ENCODE results near the gene OR8K3.

Gene OR8K3

DNA sequence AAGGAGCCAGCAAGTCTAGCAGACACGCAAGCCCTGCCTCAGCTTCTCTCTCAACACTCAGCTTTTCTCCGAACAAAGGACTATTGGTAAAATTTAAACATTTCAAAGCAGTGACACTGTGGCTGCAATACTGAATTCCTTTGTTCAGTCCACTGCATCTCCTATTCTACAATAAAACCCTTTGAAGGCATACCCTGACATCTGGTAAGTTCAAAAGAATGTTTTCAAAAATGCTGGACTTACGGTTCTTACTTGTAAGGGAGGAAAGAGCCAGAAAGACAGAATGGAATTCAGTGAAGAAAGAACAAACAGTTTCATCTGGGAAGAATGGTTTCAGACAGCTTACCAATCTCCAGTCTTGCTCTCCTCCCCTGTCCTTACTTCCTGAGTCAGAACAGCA is 18.2 kb downstream of the OR8K3 start:
- TF ChIP-seq ZNF274 (IDR thresholded peaks at IDR 0.05; ENCODE audit: low read depth, low read length) (no peak), SUZ12 (IDR thresholded peaks at IDR 0.05; ENCODE audit: extremely low read depth, insufficient read depth, insufficient read length) (no peak), YY1 (IDR thresholded peaks at IDR 0.05; ENCODE audit: insufficient read depth, insufficient read length) (no peak)
- peaks cover 3% of the 10 kb centered on the region for H3K4me1 ChIP-seq (ENCODE audit: insufficient read depth, insufficient read length)
- H3K9me3 ChIP-seq (ENCODE audit: insufficient read depth, low read length): peaks cover 25% of the 10 kb centered on the region

DNA sequence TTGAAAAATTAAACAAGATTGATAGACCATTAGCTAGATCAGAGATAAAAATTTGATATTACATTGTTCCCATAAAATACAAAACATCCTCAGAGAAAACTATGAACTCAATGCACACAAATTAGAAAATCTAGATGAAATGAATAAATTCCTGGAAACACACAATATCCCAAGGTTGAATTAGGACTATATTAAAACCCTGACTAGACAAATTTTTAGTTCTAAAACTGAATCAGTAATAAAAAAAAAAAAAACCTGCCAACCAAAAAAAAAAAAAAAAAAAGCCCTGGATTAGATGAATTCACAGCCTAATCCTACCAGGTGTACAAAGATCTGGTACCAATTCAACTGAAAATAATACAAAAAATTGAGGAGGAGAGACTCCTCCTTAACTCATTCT is 25.3 kb downstream of the OR8K3 start:
- no peak overlapping the region for H3K4me3 ChIP-seq (ENCODE audit: insufficient read length, low read depth)
- H3K27me3 ChIP-seq (ENCODE audit: insufficient read depth, insufficient read length): no peaks in the 10 kb centered on the region
- no peaks in the 10 kb centered on the region for H3K36me3 ChIP-seq (ENCODE audit: insufficient read depth, insufficient read length, low read length)
- TF ChIP-seq YY1 (IDR thresholded peaks at IDR 0.05; ENCODE audit: insufficient read depth, insufficient read length) (no peak), SUZ12 (IDR thresholded peaks at IDR 0.05; ENCODE audit: extremely low read depth, insufficient read depth, insufficient read length) (no peak), ZNF274 (IDR thresholded peaks at IDR 0.05; ENCODE audit: low read depth, low read length) (no peak)
- H3K9me3 ChIP-seq (ENCODE audit: insufficient read depth, low read length): peaks cover 35% of the 10 kb centered on the region
- H3K9ac ChIP-seq (ENCODE audit: insufficient read length, low read depth): no peak overlapping the region
- peaks cover 3% of the 10 kb centered on the region for H3K4me1 ChIP-seq (ENCODE audit: insufficient read depth, insufficient read length)
- DNase-seq (ENCODE audit: low read depth, low spot score): no peak

More for the DNA sequence above, 18.2 kb downstream of the OR8K3 start:
- no peak overlapping the region for H3K4me3 ChIP-seq (ENCODE audit: insufficient read length, low read depth)
- DNase-seq (ENCODE audit: low read depth, low spot score): no peak
- no peaks in the 10 kb centered on the region for H3K27me3 ChIP-seq (ENCODE audit: insufficient read depth, insufficient read length)
- no peaks in the 10 kb centered on the region for H3K36me3 ChIP-seq (ENCODE audit: insufficient read depth, insufficient read length, low read length)
- no peak overlapping the region for H3K9ac ChIP-seq (ENCODE audit: insufficient read length, low read depth)

DNA sequence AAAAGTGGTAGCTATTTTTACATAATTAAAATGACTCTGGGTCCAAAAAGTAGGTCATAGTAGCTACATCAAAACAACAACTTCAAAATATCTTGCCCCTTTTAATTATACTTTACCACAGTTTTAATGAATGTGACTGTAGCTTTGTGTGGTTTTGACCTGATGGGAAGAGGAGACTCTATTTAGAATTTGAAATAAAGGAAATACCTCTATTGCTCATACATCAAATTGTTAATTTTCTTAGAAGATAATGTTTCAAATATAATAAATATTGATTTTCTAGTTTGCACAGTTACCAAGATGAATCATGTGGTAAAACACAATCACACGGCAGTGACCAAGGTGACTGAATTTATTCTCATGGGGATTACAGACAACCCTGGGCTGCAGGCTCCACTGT is 30.8 kb downstream of the OR8K3 start, which contains the start of gene OR8K1:
TSS of gene OR8K1 (plus strand) at position 301 of the 400 bp plus-strand sequence. CDS start at position 301, 0 bp downstream.
- no peaks in the 10 kb centered on the region for H3K36me3 ChIP-seq (ENCODE audit: insufficient read depth, insufficient read length, low read length)
- H3K27me3 ChIP-seq (ENCODE audit: insufficient read depth, insufficient read length): no peaks in the 10 kb centered on the region
- DNase-seq (ENCODE audit: low read depth, low spot score): no peak
- TF ChIP-seq ZNF274 (IDR thresholded peaks at IDR 0.05; ENCODE audit: low read depth, low read length) (no peak), YY1 (IDR thresholded peaks at IDR 0.05; ENCODE audit: insufficient read depth, insufficient read length) (no peak), SUZ12 (IDR thresholded peaks at IDR 0.05; ENCODE audit: extremely low read depth, insufficient read depth, insufficient read length) (no peak)
- peaks cover 10% of the 10 kb centered on the region; the same call in 1 of the 2 replicates for H3K9me3 ChIP-seq (ENCODE audit: insufficient read depth, low read length)
- H3K4me1 ChIP-seq (ENCODE audit: insufficient read depth, insufficient read length): no peaks in the 10 kb centered on the region
- H3K4me3 ChIP-seq (ENCODE audit: insufficient read length, low read depth): no peak within 1 kb of the TSS
- no peak within 1 kb of the TSS for H3K9ac ChIP-seq (ENCODE audit: insufficient read length, low read depth)

DNA sequence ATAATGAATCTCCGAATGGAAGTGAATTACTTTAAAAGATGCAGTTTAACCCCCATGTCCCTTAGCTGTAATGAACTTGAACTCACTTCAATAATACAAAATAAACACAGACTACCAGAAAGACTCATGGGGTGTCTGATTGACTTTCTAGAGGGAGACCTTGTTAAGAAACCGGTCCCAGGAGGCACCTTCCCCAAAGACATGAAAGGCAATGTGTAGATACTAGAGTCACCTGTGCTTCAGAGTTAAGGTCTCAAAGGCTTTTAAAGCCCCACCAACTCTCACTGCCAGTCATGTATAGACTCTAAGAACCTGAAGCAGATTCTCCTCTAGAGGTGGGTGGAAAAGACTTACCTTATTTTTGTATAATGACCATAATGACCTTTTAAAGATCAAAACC is 39.0 kb downstream of the OR8K3 start, which contains the start of gene OR8J1:
TSS of gene OR8J1 (plus strand) at position 301 of the 400 bp plus-strand sequence. CDS start 5,956 bp downstream, outside the sequence.
- Histone ChIP-seq H3K27me3 (ENCODE audit: insufficient read depth, insufficient read length) (no peaks in the 10 kb centered on the region), H3K36me3 (ENCODE audit: insufficient read depth, insufficient read length, low read length) (no peaks in the 10 kb centered on the region)
- TF ChIP-seq YY1 (IDR thresholded peaks at IDR 0.05; ENCODE audit: insufficient read depth, insufficient read length) (no peak), SUZ12 (IDR thresholded peaks at IDR 0.05; ENCODE audit: extremely low read depth, insufficient read depth, insufficient read length) (no peak), ZNF274 (IDR thresholded peaks at IDR 0.05; ENCODE audit: low read depth, low read length) (no peak)

More for the DNA sequence above, 39.0 kb downstream of the OR8K3 start, which contains the start of gene OR8J1:
- Histone ChIP-seq H3K4me3 (ENCODE audit: insufficient read length, low read depth) (no peak within 1 kb of the TSS), H3K4me1 (ENCODE audit: insufficient read depth, insufficient read length) (no peaks in the 10 kb centered on the region), H3K9me3 (ENCODE audit: insufficient read depth, low read length) (no peaks in the 10 kb centered on the region), H3K9ac (ENCODE audit: insufficient read length, low read depth) (no peak within 1 kb of the TSS)
- DNase-seq (ENCODE audit: low read depth, low spot score): no peak

Measured in NT2/D1 (cell line).